GM12872 (cell line): ENCODE measurements around the gene CUTC.

Source experiments
- TF ChIP-seq, protein P1 (sequence below): IDR thresholded peaks from 3 replicates; pipeline ENCODE4 v1.5.1; 2011; ENCODE audit warnings: low read depth, mild to moderate bottlenecking, low read length, moderate library complexity; ENCODE audit not compliant: insufficient read depth

Gene CUTC

DNA sequence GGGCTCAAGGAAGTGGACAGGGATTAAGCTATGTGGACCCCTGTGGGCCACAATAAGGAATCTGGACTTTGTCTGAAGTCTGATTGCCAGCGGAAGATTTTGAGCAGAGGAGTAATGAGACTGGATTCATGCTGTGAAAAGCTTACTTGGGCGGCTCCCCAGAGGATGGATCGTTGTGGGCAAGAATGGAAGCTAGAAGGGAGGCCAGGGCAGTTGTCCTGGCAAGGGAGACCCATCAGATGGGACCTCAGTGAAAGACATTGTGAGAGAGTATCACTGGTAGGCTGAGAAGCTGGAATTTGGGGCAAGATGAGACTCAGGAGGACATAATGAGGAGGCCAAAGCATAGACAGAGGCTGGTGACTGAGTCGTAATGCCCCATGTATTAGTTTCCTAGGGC lies 66.0 kb downstream of the CUTC start:
- TF ChIP-seq, protein P1, sequence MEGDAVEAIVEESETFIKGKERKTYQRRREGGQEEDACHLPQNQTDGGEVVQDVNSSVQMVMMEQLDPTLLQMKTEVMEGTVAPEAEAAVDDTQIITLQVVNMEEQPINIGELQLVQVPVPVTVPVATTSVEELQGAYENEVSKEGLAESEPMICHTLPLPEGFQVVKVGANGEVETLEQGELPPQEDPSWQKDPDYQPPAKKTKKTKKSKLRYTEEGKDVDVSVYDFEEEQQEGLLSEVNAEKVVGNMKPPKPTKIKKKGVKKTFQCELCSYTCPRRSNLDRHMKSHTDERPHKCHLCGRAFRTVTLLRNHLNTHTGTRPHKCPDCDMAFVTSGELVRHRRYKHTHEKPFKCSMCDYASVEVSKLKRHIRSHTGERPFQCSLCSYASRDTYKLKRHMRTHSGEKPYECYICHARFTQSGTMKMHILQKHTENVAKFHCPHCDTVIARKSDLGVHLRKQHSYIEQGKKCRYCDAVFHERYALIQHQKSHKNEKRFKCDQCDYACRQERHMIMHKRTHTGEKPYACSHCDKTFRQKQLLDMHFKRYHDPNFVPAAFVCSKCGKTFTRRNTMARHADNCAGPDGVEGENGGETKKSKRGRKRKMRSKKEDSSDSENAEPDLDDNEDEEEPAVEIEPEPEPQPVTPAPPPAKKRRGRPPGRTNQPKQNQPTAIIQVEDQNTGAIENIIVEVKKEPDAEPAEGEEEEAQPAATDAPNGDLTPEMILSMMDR = no peak

DNA sequence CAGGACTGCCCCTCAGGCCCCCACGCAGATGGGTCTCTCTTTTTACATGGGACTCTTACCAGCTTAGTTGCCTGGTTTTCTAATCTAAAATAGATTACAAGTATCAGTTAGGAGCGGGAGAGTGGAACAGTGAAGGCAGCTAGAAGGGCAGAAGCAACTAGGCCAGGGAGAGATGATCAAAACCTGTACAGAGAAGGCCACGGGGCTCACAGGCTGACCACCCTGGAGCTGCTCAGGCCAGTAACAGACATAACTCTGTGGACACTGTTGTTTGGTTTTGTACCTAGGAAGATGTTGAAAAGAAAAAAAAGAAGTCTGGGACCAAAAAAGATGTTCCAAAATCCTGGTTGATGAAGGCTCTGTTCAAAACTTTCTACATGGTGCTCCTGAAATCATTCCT lies 66.9 kb downstream of the CUTC start:
- TF ChIP-seq, protein P1 = no peak

DNA sequence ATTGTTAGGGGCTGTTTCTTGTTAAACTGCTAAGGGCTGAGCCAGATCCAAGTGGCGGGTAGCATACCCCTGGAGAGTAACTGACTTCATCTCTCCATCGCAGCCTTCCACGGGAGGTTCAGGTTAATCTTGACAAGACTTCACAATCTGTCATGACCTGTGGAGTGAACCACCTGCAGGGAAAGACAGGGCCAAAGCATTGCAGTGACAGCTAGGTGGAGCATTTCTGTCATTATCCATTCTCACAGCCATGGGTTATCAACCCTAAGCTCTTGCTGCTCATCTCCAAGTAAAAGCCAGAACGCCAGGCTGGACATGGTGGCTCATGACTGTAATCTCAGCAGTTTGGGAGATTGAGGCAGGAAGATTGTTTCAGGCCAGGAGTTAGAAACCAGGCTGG lies 67.6 kb downstream of the CUTC start:
- TF ChIP-seq, protein P1 = no peak

DNA sequence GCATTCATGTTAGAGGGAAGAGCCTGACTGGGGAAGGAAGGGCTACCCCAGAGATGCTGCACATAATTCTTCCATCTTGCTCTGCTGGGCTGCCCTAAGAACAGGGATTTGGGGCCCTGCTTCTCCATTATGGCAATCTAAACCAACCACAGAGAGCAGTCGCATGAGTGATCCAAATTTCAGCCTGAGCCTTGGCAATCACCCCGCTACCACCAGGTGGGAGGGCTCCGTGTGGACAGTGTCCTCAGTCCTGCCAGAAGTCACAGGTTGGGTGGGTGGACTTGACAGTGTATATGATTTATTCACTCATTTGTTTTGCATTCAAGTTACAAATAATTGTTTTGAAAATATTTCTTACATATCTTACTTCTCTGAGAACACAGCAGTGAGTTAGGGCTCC lies 72.4 kb downstream of the CUTC start:
- TF ChIP-seq, protein P1 = no peak

DNA sequence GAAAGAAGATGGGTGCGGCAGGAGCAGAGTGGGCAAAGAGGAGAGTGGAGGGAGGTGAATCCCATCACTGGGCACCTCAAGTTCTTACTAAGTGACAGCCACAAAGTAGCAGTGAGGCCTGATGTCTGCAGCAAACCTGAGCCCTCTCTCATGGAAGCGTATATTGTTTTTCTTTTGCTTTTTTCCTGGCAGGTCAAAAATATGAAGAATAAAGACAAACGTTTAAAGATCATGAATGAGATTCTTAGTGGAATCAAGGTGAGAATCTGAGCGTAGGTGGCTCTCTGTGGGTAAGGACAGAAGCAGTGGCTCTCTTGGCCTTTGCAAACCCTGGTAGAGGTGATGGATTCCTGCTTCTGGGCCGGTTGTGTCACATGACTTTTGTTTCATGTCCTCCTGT lies 73.2 kb downstream of the CUTC start:
- TF ChIP-seq, protein P1 = no peak
